ENCODE results near the gene TLL2.

DNA sequence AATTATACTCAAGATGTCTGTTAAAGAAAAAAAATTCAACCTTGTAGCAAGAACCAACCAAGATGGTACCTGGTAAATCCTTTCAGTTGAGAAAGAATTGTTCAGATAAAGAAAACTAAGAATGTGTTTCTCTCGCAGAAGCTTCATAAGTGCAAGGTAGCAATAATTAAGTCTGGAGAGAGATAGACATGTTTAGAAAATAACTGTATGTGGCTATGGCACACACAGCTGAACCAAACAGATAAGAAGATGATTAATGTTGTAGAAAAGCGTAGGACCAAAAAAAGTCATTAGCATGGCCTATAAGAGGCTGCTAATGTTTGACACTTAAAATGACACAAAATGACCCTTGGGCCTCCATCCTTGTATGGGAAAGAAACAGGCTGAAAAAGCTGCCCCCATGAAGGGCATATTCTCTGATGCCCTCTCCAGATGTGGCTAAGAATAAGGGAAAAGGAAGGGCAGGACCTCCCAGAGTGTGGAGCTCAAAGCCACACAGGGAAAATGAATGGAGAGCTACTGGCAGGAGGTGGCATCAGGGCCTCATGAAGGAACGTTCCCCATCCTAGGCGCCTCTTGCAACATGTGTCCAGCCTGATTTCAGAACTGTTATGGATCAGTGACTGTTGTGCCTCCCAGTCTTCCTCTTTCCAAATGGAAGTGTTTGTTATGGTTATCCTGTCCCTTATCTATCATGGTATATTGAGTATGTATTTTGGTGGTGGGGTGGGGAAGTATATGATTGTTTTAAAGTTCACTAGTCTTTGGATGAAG, 30.7 kb downstream of the TLL2 start:
- TF ChIP-seq, protein P1, sequence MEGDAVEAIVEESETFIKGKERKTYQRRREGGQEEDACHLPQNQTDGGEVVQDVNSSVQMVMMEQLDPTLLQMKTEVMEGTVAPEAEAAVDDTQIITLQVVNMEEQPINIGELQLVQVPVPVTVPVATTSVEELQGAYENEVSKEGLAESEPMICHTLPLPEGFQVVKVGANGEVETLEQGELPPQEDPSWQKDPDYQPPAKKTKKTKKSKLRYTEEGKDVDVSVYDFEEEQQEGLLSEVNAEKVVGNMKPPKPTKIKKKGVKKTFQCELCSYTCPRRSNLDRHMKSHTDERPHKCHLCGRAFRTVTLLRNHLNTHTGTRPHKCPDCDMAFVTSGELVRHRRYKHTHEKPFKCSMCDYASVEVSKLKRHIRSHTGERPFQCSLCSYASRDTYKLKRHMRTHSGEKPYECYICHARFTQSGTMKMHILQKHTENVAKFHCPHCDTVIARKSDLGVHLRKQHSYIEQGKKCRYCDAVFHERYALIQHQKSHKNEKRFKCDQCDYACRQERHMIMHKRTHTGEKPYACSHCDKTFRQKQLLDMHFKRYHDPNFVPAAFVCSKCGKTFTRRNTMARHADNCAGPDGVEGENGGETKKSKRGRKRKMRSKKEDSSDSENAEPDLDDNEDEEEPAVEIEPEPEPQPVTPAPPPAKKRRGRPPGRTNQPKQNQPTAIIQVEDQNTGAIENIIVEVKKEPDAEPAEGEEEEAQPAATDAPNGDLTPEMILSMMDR (conservative IDR thresholded peaks at IDR 0.05; ENCODE audit: low read depth, low read length): no peak
- TF ChIP-seq EZH2 (IDR thresholded peaks at IDR 0.05; ENCODE audit: low read length, unreplicated experiment): no peak
- no peak for TF ChIP-seq EZH2phosphoT487 (IDR thresholded peaks at IDR 0.05; ENCODE audit: borderline replicate concordance, low read length)
